Activated T-helper 1 cell treated with anti-CD3 and anti-CD28 coated beads, Interleukin-12 subunit alpha, Interleukin-12 subunit beta, Interleukin-2, Interleukin-4 antibody, amounts not matched to agents 30 ng/mL and 10 ng/mL and 1 ng/mL, durations not matched to agents 14 hours and 24 hours and 36 hours (primary cell): Measurements from ENCODE around the gene ANTXR2. TPM values are rescaled to one million over a fixed set of nuclear protein-coding genes. Genes with fewer than 3 reads are reported as not detected.

Source experiments
- DNase-seq: peaks from one replicate; pipeline ENCODE4 v3.0.0; 2021; ENCODE audit warnings: low spot score
- H3K27ac Mint-ChIP-seq: one replicate; pipeline ENCODE4 v1.8.0; 2021; ENCODE audit warnings: mild to moderate bottlenecking, mixed read lengths
- H3K27me3 Mint-ChIP-seq: one replicate; pipeline ENCODE4 v1.8.0; 2022; ENCODE audit warnings: mild to moderate bottlenecking, moderate library complexity, mixed read lengths; ENCODE audit not compliant: insufficient read depth
- H3K36me3 Mint-ChIP-seq: one replicate; pipeline ENCODE4 v1.8.0; 2021; ENCODE audit warnings: low read depth, mixed read lengths
- H3K4me1 Mint-ChIP-seq: one replicate; pipeline ENCODE4 v1.8.0; 2021; ENCODE audit warnings: low read depth, mixed read lengths
- H3K4me3 Mint-ChIP-seq: one replicate; pipeline ENCODE4 v1.8.0; 2021; ENCODE audit warnings: mild to moderate bottlenecking, moderate library complexity, mixed read lengths
- H3K9me3 Mint-ChIP-seq: one replicate; pipeline ENCODE4 v1.8.0; 2021; ENCODE audit warnings: mixed read lengths
- intact Hi-C: fragments of 100-400 bp; cut with micrococcal nuclease; formaldehyde crosslinking; loops from one replicate; pipeline ENCODE4 v1.15.1; 2024
- total RNA-seq: library from RNA; stranded (reverse); gene quantifications from 2 replicates; pipeline ENCODE4 v1.2.3, GENCODE V29; 2022

ANTXR2 gene
- total RNA-seq, 1 donor from 2014 or later, result 29.8 TPM

- Mint-ChIP-seq H3K27me3 (no peaks in the 10 kb centered on the region), H3K27ac (no peak overlapping the region), H3K9me3 (no peaks in the 10 kb centered on the region), H3K4me1 (peaks cover 21% of the 10 kb centered on the region), H3K4me3 (no peak overlapping the region), H3K36me3 (peaks cover 31% of the 10 kb centered on the region)
- intact Hi-C loops, result no loop called here
- no peak for DNase-seq
These were observed 48.7 kb downstream of the ANTXR2 start for GRCh38 chr4:80024335-80024734.

- Mint-ChIP-seq H3K27me3 (no peaks in the 10 kb centered on the region), H3K4me1 (peaks cover 21% of the 10 kb centered on the region), H3K36me3 (peaks cover 35% of the 10 kb centered on the region), H3K9me3 (no peaks in the 10 kb centered on the region), H3K27ac (no peak overlapping the region), H3K4me3 (no peak overlapping the region)
- intact Hi-C loops, result no loop called here
- no peak for DNase-seq
These were observed 50.7 kb downstream of the ANTXR2 start for GRCh38 chr4:80022282-80022681.

GRCh38 chr4:80017125-80017854 lies 55.7 kb downstream of the ANTXR2 start:
- DNase-seq, result no peak
- Mint-ChIP-seq H3K27me3 (no peaks in the 10 kb centered on the region), H3K9me3 (no peaks in the 10 kb centered on the region), H3K27ac (peak overlapping the region; percentile 57), H3K4me3 (no peak overlapping the region), H3K4me1 (peaks cover 19% of the 10 kb centered on the region), H3K36me3 (peaks cover 25% of the 10 kb centered on the region)
- intact Hi-C loops, result loop anchor here (1.0 to 2.0 kb wide), 4 partner anchors 9 to 54 kb away; no protein-coding TSS in a partner anchor

- DNase-seq, result no peak
- Mint-ChIP-seq H3K27me3 (no peaks in the 10 kb centered on the region), H3K9me3 (no peaks in the 10 kb centered on the region), H3K4me3 (no peak overlapping the region), H3K27ac (no peak overlapping the region), H3K4me1 (peaks cover 22% of the 10 kb centered on the region), H3K36me3 (peaks cover 24% of the 10 kb centered on the region)
- intact Hi-C loops, result loop anchor here (2.0 kb wide), 3 partner anchors 18 to 54 kb away; no protein-coding TSS in a partner anchor
These were observed 56.5 kb downstream of the ANTXR2 start for GRCh38 chr4:80016506-80016905.

GRCh38 chr4:80015407-80016189 lies 57.4 kb downstream of the ANTXR2 start:
- intact Hi-C loops, result loop anchor here (2.0 kb wide), 3 partner anchors 19 to 55 kb away; no protein-coding TSS in a partner anchor
- H3K9me3 Mint-ChIP-seq, result no peaks in the 10 kb centered on the region
- no peak for DNase-seq
- no peak overlapping the region for H3K27ac Mint-ChIP-seq
- no peaks in the 10 kb centered on the region for H3K27me3 Mint-ChIP-seq
- H3K4me1 Mint-ChIP-seq, result peaks cover 24% of the 10 kb centered on the region
- no peak overlapping the region for H3K4me3 Mint-ChIP-seq
- H3K36me3 Mint-ChIP-seq, result peaks cover 21% of the 10 kb centered on the region

- H3K36me3 Mint-ChIP-seq, result peaks cover 27% of the 10 kb centered on the region
- peaks cover 5% of the 10 kb centered on the region for H3K9me3 Mint-ChIP-seq
- H3K27ac Mint-ChIP-seq, result no peak overlapping the region
- H3K4me3 Mint-ChIP-seq, result no peak overlapping the region
- no peaks in the 10 kb centered on the region for H3K27me3 Mint-ChIP-seq
- intact Hi-C loops, result no loop called here
- H3K4me1 Mint-ChIP-seq, result peaks cover 34% of the 10 kb centered on the region
- no peak for DNase-seq
These were observed 58.5 kb downstream of the ANTXR2 start for GRCh38 chr4:80014531-80014930.

- no peak overlapping the region for H3K4me3 Mint-ChIP-seq
These were observed 60.7 kb downstream of the ANTXR2 start for GRCh38 chr4:80012291-80012690.

GRCh38 chr4:80011636-80012236 lies 61.3 kb downstream of the ANTXR2 start:
- no peak for DNase-seq
- Mint-ChIP-seq H3K27ac (peak overlapping the region; percentile 5), H3K4me1 (peaks cover 58% of the 10 kb centered on the region), H3K36me3 (peaks cover 43% of the 10 kb centered on the region), H3K27me3 (no peaks in the 10 kb centered on the region), H3K9me3 (peaks cover 5% of the 10 kb centered on the region), H3K4me3 (no peak overlapping the region)
- intact Hi-C loops, result no loop called here

More at GRCh38 chr4:80012291-80012690, 60.7 kb downstream of the ANTXR2 start:
- Mint-ChIP-seq H3K9me3 (peaks cover 5% of the 10 kb centered on the region), H3K4me1 (peaks cover 53% of the 10 kb centered on the region), H3K27ac (no peak overlapping the region), H3K36me3 (peaks cover 38% of the 10 kb centered on the region), H3K27me3 (no peaks in the 10 kb centered on the region)
- DNase-seq, result no peak
- intact Hi-C loops, result no loop called here

- H3K27ac Mint-ChIP-seq, result peak overlapping the region; percentile 64
- no peak for DNase-seq
- no peaks in the 10 kb centered on the region for H3K27me3 Mint-ChIP-seq
- peak overlapping the region; percentile 20 for H3K4me3 Mint-ChIP-seq
- peaks cover 9% of the 10 kb centered on the region for H3K9me3 Mint-ChIP-seq
- H3K4me1 Mint-ChIP-seq, result peaks cover 73% of the 10 kb centered on the region
- intact Hi-C loops, result no loop called here
- H3K36me3 Mint-ChIP-seq, result peaks cover 53% of the 10 kb centered on the region
These were observed 62.7 kb downstream of the ANTXR2 start for GRCh38 chr4:80010316-80010715.

- peaks cover 58% of the 10 kb centered on the region for H3K36me3 Mint-ChIP-seq
These were observed 63.2 kb downstream of the ANTXR2 start for GRCh38 chr4:80009806-80010205.

GRCh38 chr4:80008971-80009370 lies 64.1 kb downstream of the ANTXR2 start:
- intact Hi-C loops, result loop anchor here (1.0 kb wide), 2 partner anchors 8 to 164 kb away; no protein-coding TSS in a partner anchor
- no peaks in the 10 kb centered on the region for H3K27me3 Mint-ChIP-seq
- H3K4me3 Mint-ChIP-seq, result no peak overlapping the region
- H3K4me1 Mint-ChIP-seq, result peaks cover 83% of the 10 kb centered on the region
- peaks cover 62% of the 10 kb centered on the region for H3K36me3 Mint-ChIP-seq
- peaks cover 20% of the 10 kb centered on the region for H3K9me3 Mint-ChIP-seq
- peak overlapping the region; percentile 15 for H3K27ac Mint-ChIP-seq
- DNase-seq, result no peak

More at GRCh38 chr4:80009806-80010205, 63.2 kb downstream of the ANTXR2 start:
- intact Hi-C loops, result no loop called here
- H3K9me3 Mint-ChIP-seq, result peaks cover 14% of the 10 kb centered on the region
- no peaks in the 10 kb centered on the region for H3K27me3 Mint-ChIP-seq
- H3K27ac Mint-ChIP-seq, result peak overlapping the region; percentile 64
- DNase-seq, result no peak
- H3K4me3 Mint-ChIP-seq, result no peak overlapping the region
- H3K4me1 Mint-ChIP-seq, result peaks cover 76% of the 10 kb centered on the region

- H3K27me3 Mint-ChIP-seq, result no peaks in the 10 kb centered on the region
- H3K9me3 Mint-ChIP-seq, result peaks cover 20% of the 10 kb centered on the region
- peaks cover 60% of the 10 kb centered on the region for H3K36me3 Mint-ChIP-seq
- H3K4me1 Mint-ChIP-seq, result peaks cover 80% of the 10 kb centered on the region
- H3K27ac Mint-ChIP-seq, result peak overlapping the region; percentile 88
- H3K4me3 Mint-ChIP-seq, result peak overlapping the region; percentile 41
- intact Hi-C loops, result loop anchor here (1.0 kb wide), 2 partner anchors 9 to 165 kb away; no protein-coding TSS in a partner anchor
- no peak for DNase-seq
These were observed 64.7 kb downstream of the ANTXR2 start for GRCh38 chr4:80008351-80008750.
